ENCODE data around the gene CDH4. TPM values are rescaled to one million over a fixed set of nuclear protein-coding genes. Genes with fewer than 3 reads are reported as not detected.

The CDH4 gene
- total and polyA plus RNA-seq, 9 of the 15 experiments (the other 6 are each of a cell fraction or from before 2014, with no cell fraction given) = 0.04 TPM; not detected in 8

- TF ChIP-seq CEBPZ (IDR thresholded peaks at IDR 0.05; ENCODE audit: borderline replicate concordance, low read depth, low read length) = no peak
- no peak for TF ChIP-seq ZNF644 (tag; IDR thresholded peaks at IDR 0.05; ENCODE audit: low read depth)
- TF ChIP-seq PHF8 (IDR thresholded peaks at IDR 0.05; ENCODE audit: borderline replicate concordance, low read length) = no peak
- TF ChIP-seq ZNF57 (CRISPR knock-in tag; IDR thresholded peaks at IDR 0.05) = no peak
- TF ChIP-seq U2AF2 (optimal IDR thresholded peaks at IDR 0.05; ENCODE audit: low read depth, low read length) = no peak
Measured at GRCh38 chr20:61795669-61796630, 543.9 kb downstream of the CDH4 start (continued).

- H2AFZ ChIP-seq (ENCODE audit: low read depth, low read length) = no peak overlapping the region
- H3K4me3 ChIP-seq = no peak overlapping the region
- POLR2A ChIA-PET = no interaction called here
- BruUV-seq (replicated peaks) = no TSS peak
- no peaks in the 10 kb centered on the region for H3K36me3 ChIP-seq (ENCODE audit: control insufficient read depth, insufficient read depth, low read length)
- H3K79me2 ChIP-seq (ENCODE audit: control insufficient read depth, insufficient read depth, low read length) = no peaks in the 10 kb centered on the region
- 4% methylated on average over 11 of the region's 11 CpGs for WGBS (ENCODE audit: insufficient coverage, low coverage, missing lambda C conversion rate)
- H3K27me3 ChIP-seq (ENCODE audit: control insufficient read depth in 2 of 2, insufficient read depth in 2 of 2, low read length in 2 of 2) = peaks cover 13 to 44% of the 10 kb centered on the region in 2 experiments; a peak in 4 of 5 replicates
- H3K4me1 ChIP-seq (replicated peaks in 1 of 2; ENCODE audit: control insufficient read depth in 2 of 2, insufficient read depth in 2 of 2, low read length in 2 of 2) = no peaks in the 10 kb centered on the region; a peak in 1 of 5 replicates
- no peak for TF ChIP-seq HDAC3 (IDR thresholded peaks at IDR 0.05; ENCODE audit: borderline replicate concordance, partially characterized antibody)
- CTCF ChIA-PET (ENCODE audit: low intra/inter-chr PET ratio) = no interaction called here
- no peak overlapping the region for H3K4me2 ChIP-seq (ENCODE audit: insufficient read depth, low read length)
- H3K9ac ChIP-seq (ENCODE audit: insufficient read depth in 1 of 2, low read depth in 2 of 2, low read length in 2 of 2) = no peak overlapping the region
- FAIRE-seq (no peak), ATAC-seq (no peak), DNase-seq (ENCODE audit: extremely low read depth in 1 of 4, low spot score in 3 of 4) (no peak)
- H3K9me1 ChIP-seq (ENCODE audit: control insufficient read depth, insufficient read depth, low read length) = no peaks in the 10 kb centered on the region
- H3K9me3 ChIP-seq (replicated peaks; ENCODE audit: control insufficient read depth, insufficient read depth, low read depth, low read length) = no peaks in the 10 kb centered on the region
- no peak overlapping the region for H3K27ac ChIP-seq (ENCODE audit: extremely low read depth, low read depth, low read length)
- intact Hi-C loops (cut with micrococcal nuclease) (no loop called here), in situ Hi-C loops (cut with MboI) (no loop called here)
- H4K20me1 ChIP-seq (replicated peaks; ENCODE audit: control insufficient read depth, insufficient read depth, low read length) = 0 out of 2 replicates have a peak, but pooled peaks cover 11% of the 10 kb centered on the region
Measured at GRCh38 chr20:61796738-61797137, 544.7 kb downstream of the CDH4 start.
